GM19324 (cell line): ENCODE measurements around the gene SESN1.
"Not testable (repeated sequence)": the region's sequence is repeated elsewhere in the genome, so short reads cannot be mapped to it uniquely, and the experiment has no call there.

Experiments used
- ATAC-seq: cut with Tn5 transposase; IDR thresholded peaks from one replicate; pipeline ENCODE4 v1.9.1; 2021; ENCODE audit warnings: mild to moderate bottlenecking, moderate library complexity; ENCODE audit not compliant: unreplicated experiment, low FRiP score

SESN1 gene

GRCh38 chr6:109095835-109096084 is 1.1 kb upstream of the SESN1 start:
- ATAC-seq: no peak

GRCh38 chr6:109095036-109095834 is 589 bp upstream of the SESN1 start, which contains the start of gene CEP57L1:
Gene CEP57L1 (plus strand): TSS chr6:109095507. CDS start chr6:109145222, 49,715 bp downstream.
- ATAC-seq: peak; percentile 81

- ATAC-seq: no peak
Measured at GRCh38 chr6:109093732-109094415, 772 bp downstream of the SESN1 start.

- no peak for ATAC-seq
Measured at GRCh38 chr6:109092074-109092473, 2.6 kb downstream of the SESN1 start.

GRCh38 chr6:109091314-109092024 is 3.2 kb downstream of the SESN1 start:
- ATAC-seq: no peak

- ATAC-seq: no peak
Measured at GRCh38 chr6:109088995-109089394, 5.7 kb downstream of the SESN1 start.

- no peak for ATAC-seq
Measured at GRCh38 chr6:109087661-109088264, 6.9 kb downstream of the SESN1 start.

- ATAC-seq: not testable (repeated sequence)
Measured at GRCh38 chr6:109084146-109084545, 10.5 kb downstream of the SESN1 start.

- no peak for ATAC-seq
Measured at GRCh38 chr6:109083657-109084056, 11.0 kb downstream of the SESN1 start.

GRCh38 chr6:109082188-109082577 is 12.5 kb downstream of the SESN1 start:
- ATAC-seq: no peak

- ATAC-seq: no peak
Measured at GRCh38 chr6:109081516-109082187, 13.0 kb downstream of the SESN1 start.

- ATAC-seq: no peak
Measured at GRCh38 chr6:109081026-109081425, 13.6 kb downstream of the SESN1 start.

GRCh38 chr6:109079981-109080380 is 14.7 kb downstream of the SESN1 start:
- no peak for ATAC-seq

- no peak for ATAC-seq
Measured at GRCh38 chr6:109076377-109076776, 18.3 kb downstream of the SESN1 start.

- no peak for ATAC-seq
Measured at GRCh38 chr6:109075934-109076333, 18.7 kb downstream of the SESN1 start.

GRCh38 chr6:109074133-109074415 is 20.6 kb downstream of the SESN1 start:
- ATAC-seq: no peak

GRCh38 chr6:109073344-109074132 is 21.1 kb downstream of the SESN1 start:
- no peak for ATAC-seq

GRCh38 chr6:109071125-109071917 is 23.3 kb downstream of the SESN1 start:
- no peak for ATAC-seq

GRCh38 chr6:109069746-109070145 is 24.9 kb downstream of the SESN1 start:
- no peak for ATAC-seq
